ENCODE measurements around the gene SH3BP4. TPM values are rescaled to one million over a fixed set of nuclear protein-coding genes. Genes with fewer than 3 reads are reported as not detected.
A peak's percentile ranks its signal among the peaks of the same experiment; 100 is the strongest.

Gene SH3BP4
- total and polyA plus RNA-seq, 4 donors = 4.1 to 18.4 (median 12.2) TPM

- H3K9me3 ChIP-seq (ENCODE audit: control insufficient read depth in 4 of 4, low read length in 3 of 4) = no peaks in the 10 kb centered on the region
- DNase-seq (ENCODE audit: low spot score) = no peak
- WGBS = 67% methylated on average over 13 of the region's 13 CpGs
- TF ChIP-seq REST (IDR thresholded peaks at IDR 0.05) = peak; percentile 22
- no peak for TF ChIP-seq ZBTB33 (IDR thresholded peaks at IDR 0.05)
- no peak for TF ChIP-seq HNF4A (conservative IDR thresholded peaks at IDR 0.05)
- no peak overlapping the region for H3K9ac ChIP-seq (ENCODE audit: low read depth in 1 of 2, low read length in 2 of 2)
- H3K27me3 ChIP-seq (ENCODE audit: control insufficient read depth in 4 of 4, insufficient read depth in 4 of 4, low read length in 3 of 4) = no peaks in the 10 kb centered on the region
- H3K4me1 ChIP-seq (ENCODE audit: control insufficient read depth in 4 of 4, insufficient read depth in 4 of 4, low read length in 3 of 4) = peaks cover under 1 to 7% (median 5%) of the 10 kb centered on the region in 4 donors
- H3K4me3 ChIP-seq (ENCODE audit: low read depth in 1 of 3, low read length in 3 of 3) = no peak overlapping the region
- H3K36me3 ChIP-seq (ENCODE audit: control insufficient read depth in 4 of 4, insufficient read depth in 3 of 4, low read depth in 1 of 4, low read length in 3 of 4) = no peaks in the 10 kb centered on the region
- peak overlapping the region in 1 of 2 donors; percentile 21 for H3K27ac ChIP-seq (ENCODE audit: low read depth in 1 of 2, low read length in 2 of 2)
Measured at GRCh38 chr2:234960175-234961088, 8.6 kb downstream of the SH3BP4 start.

GRCh38 chr2:234961784-234962183 lies 10.0 kb downstream of the SH3BP4 start:
- no peak for DNase-seq (ENCODE audit: low spot score)
- 95% methylated on average over 2 of the region's 2 CpGs for WGBS
- H3K4me3 ChIP-seq (ENCODE audit: low read depth in 1 of 3, low read length in 3 of 3) = no peak overlapping the region
- no peak overlapping the region for H3K27ac ChIP-seq (ENCODE audit: low read depth in 1 of 2, low read length in 2 of 2)
- peaks cover 0 to 6% (median 4%) of the 10 kb centered on the region in 4 donors for H3K4me1 ChIP-seq (ENCODE audit: control insufficient read depth in 4 of 4, insufficient read depth in 4 of 4, low read length in 3 of 4)
- no peaks in the 10 kb centered on the region for H3K27me3 ChIP-seq (ENCODE audit: control insufficient read depth in 4 of 4, insufficient read depth in 4 of 4, low read length in 3 of 4)
- H3K36me3 ChIP-seq (ENCODE audit: control insufficient read depth in 4 of 4, insufficient read depth in 3 of 4, low read depth in 1 of 4, low read length in 3 of 4) = no peaks in the 10 kb centered on the region
- no peak for TF ChIP-seq RAD21 (IDR thresholded peaks at IDR 0.05)
- TF ChIP-seq EGR1 (IDR thresholded peaks at IDR 0.05; ENCODE audit: low read depth in 2 of 2) = no peak
- no peak for TF ChIP-seq RXRA (IDR thresholded peaks at IDR 0.05)
- TF ChIP-seq HNF4A (conservative IDR thresholded peaks at IDR 0.05) = no peak
- no peak overlapping the region for H3K9ac ChIP-seq (ENCODE audit: low read depth in 1 of 2, low read length in 2 of 2)
- H3K9me3 ChIP-seq (ENCODE audit: control insufficient read depth in 4 of 4, low read length in 3 of 4) = no peaks in the 10 kb centered on the region

GRCh38 chr2:234963773-234964615 lies 12.2 kb downstream of the SH3BP4 start:
- no peak for DNase-seq (ENCODE audit: low spot score)
- no peaks in the 10 kb centered on the region for H3K36me3 ChIP-seq (ENCODE audit: control insufficient read depth in 4 of 4, insufficient read depth in 3 of 4, low read depth in 1 of 4, low read length in 3 of 4)
- TF ChIP-seq RXRA (IDR thresholded peaks at IDR 0.05) (peak in 1 of 2 donors; percentile 6), HNF4A (conservative IDR thresholded peaks at IDR 0.05) (no peak)

More at GRCh38 chr2:234963773-234964615, 12.2 kb downstream of the SH3BP4 start:
- Histone ChIP-seq H3K27me3 (ENCODE audit: control insufficient read depth in 4 of 4, insufficient read depth in 4 of 4, low read length in 3 of 4) (no peaks in the 10 kb centered on the region), H3K9ac (ENCODE audit: low read depth in 1 of 2, low read length in 2 of 2) (no peak overlapping the region), H3K4me1 (ENCODE audit: control insufficient read depth in 4 of 4, insufficient read depth in 4 of 4, low read length in 3 of 4) (peaks cover 0 to 6% (median 4%) of the 10 kb centered on the region in 4 donors), H3K4me3 (ENCODE audit: low read depth in 1 of 3, low read length in 3 of 3) (no peak overlapping the region), H3K27ac (ENCODE audit: low read depth in 1 of 2, low read length in 2 of 2) (no peak overlapping the region), H3K9me3 (ENCODE audit: control insufficient read depth in 4 of 4, low read length in 3 of 4) (no peaks in the 10 kb centered on the region)
- WGBS = 84% methylated on average over 11 of the region's 11 CpGs
